ENCODE data around the gene PTPRN2.
A peak's percentile ranks its signal among the peaks of the same experiment; 100 is the strongest.

Gene PTPRN2

DNA sequence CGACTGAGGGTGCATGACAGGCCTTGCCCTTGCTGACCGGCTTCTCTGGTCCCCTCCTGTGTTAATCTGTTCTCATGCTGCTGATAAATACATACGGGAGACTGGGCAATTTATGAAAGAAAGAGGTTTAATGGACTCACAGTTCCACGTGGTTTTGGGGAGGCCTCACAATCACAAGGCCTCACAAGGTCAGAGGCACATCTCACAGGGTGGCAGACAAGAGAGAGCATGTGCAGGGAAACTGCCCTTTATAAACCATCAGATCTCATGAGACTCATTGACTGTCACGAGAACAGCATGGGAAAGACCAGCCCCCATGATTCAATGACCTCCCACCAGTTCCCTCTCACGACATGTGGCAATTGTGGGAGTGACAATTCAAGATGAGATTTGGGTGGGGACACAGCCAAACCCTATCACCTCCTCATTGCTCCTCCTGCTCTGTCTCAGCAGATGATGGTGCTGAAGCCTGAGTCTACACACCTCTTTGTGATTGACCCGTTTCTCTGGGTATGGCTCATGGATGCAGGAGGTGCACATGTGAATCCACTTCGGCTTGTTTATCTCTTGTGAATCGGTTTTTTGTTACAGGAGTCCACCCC lies 703.1 kb downstream of the PTPRN2 start:
- DNase-seq: no peak

DNA sequence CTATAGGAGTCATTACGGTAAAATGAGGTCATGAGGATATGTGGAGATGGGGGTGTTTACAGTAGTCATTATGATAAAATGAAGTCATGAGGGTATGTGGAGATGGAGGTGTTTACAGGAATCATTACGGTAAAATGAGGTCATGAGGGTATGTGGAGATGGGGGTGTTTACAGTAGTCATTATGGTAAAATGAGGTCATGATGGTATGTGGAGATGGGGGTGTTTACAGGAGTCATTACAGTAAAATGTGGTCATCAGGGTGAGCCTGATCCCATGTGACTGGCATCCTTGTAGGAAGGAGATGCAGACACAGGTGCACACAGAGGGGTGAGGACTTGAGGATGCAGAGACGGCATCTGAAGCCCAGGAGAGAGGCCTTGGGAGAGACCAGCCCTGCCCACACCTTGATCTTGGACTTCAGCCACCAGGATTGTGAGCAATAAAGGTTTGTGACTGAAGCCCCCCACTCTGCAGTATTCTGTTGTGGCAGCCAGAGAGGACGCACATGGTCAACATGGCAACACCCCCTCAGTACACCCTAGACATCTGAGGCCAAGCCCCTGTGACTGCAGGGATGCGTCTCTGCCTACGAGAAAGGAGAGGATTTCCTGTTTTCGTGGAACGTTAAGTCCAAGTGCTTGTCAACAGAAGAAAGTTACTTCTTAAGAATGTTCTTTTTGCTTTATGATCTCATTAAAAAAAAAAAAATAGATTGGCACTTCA lies 706.4 kb downstream of the PTPRN2 start:
- DNase-seq: no peak

DNA sequence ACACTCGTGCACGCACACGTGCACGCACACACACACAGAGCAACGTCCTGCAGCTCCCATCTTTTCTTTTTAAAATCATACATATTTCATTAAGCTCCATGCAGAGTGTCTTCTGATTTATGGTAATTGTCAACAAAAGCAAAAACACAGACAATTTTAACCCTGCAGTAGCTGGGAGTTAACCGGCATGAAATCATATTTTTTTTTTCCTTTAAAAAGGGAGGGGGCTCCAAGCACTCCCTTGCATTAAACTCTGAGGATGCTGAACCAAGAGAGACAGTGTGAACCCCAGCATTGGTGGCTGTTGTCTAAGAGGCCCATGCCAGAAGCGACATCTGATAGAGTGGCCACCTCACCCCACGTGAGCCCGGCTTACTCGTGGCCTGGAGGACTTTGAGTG lies 708.2 kb downstream of the PTPRN2 start:
- DNase-seq: no peak

DNA sequence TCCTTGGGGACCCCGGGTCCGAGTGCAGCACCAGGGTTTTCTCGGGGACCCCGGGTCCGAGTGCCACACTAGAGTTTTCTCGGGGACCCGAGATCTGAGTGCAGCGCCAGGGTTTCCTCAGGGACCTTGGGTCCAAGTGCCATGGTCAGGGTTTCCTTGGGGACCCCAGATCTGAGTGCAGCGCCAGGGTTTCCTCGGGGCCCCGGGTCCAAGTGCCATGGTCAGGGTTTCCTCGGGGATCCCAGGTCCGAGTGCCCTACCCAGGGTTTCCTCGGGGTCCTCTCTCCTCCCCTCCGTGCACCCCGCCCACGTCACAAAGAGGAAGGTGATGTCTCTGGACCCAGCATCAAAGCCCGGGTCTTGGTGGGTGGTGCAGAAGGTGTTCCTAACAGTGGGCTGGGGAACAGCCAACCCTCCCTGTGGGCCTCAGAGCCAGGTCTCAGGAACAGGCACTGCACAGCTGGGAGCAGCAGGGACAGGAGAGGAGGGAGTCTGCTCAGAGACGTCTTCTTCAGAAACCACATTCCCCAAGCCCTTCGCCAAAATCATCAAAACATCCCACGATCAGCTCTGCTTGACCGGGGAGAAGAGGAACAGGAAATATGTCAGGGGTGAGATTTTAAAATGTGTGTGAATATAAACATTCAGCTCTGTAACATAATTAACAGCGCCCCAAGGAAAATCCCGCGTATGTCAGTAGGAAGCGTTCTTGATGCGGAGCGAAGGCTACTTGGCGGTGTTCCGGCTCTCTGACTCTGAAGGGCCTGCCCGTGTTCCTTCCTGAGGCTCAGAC lies 710.1 kb downstream of the PTPRN2 start:
- DNase-seq: no peak

DNA sequence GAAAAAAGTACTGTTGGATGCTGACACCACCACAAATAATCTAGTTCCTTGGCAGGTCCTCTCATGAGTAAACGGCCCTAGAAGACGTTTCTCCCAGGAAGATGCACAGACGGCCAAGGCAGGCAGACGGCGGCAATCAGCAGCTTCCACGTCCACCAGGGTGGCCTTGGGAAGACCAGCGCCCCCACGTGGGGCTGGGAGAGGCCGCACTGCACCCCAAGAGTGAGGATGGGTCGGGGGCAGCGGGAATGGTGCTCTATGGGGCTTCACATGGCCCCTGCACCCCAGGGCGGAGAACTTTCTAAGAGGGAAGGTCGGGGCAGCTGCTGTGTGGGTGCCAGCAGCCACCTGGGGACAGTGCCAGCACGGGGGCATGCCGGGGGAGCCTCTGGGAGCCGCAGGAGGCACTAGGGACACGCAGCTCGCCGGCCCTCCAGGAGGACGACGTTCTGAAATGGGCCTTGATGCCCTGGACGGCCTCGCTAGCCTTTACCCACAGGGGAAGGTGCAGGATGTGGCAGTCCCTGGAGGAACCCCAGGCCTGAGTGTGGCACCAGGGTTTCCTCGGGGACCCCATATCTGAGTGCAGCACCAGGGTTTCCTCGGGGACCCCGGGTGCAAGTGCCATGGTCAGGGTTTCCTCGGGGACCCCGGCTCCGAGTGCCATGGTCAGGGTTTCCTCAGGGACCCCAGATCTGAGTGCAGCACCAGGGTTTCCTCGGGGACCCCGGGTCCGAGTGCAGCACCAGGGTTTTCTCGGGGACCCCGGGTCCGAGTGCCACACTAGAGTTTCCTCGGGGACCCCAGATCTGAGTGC lies 710.9 kb downstream of the PTPRN2 start:
- DNase-seq: no peak

DNA sequence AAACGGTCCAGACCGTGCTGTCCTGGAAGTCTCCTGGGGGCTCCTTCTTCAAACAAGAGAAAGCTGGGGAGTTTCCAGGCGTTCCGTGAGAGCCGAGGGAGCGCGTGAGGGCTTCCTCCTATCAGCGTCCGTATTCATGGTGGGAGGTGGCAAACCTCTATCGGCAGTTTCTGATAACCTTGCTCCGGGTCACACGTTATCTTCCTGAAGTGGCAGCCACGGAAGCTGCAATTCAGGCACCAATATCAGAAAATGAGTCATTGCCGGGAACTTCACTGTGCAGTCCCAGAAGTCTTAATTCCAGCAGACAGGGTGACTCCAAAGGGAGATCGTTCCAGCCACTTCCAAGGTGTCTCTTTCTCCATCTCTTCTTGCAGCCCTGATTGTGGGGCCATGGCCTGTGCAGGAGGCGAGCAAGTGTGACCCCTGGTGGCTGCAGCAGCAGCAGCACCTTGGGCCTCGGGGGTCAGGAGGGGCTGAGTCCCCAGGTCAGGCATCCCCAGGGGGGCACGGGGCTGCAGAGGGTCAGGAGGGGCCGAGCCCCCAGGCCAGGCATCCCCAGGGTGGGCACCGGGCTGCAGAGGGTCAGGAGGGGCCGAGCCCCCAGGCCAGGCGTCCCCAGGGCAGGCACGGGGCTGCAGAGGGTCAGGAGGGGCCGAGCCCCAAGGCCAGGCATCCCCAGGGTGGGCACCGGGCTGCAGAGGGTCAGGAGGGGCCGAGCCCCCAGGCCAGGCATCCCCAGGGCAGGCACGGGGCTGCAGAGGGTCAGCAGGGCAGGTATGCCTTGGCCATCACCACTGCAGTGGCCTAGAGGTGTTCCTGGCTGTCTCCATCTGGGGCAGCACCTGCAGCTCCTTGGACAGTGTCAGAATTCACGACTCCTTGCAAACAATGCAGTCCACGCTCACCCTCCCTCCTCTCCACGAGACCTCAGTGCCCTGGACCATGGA lies 712.1 kb downstream of the PTPRN2 start:
- peak; percentile 39 for DNase-seq

DNA sequence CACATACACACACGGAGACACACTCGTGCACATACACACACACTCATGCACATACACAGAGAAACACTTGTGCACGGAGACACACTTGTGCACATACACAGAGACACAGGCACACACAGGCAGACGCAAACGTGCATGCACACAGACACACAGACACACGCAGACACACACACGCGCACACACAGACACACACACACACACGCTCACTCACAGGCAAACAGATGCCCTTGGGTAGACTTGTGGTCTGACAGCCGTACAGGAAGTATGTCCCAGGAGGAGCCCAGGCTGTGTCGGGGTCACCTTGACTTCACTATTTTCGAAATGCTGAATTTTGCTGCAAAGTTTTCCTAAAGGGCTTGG lies 712.8 kb downstream of the PTPRN2 start:
- no peak for DNase-seq

DNA sequence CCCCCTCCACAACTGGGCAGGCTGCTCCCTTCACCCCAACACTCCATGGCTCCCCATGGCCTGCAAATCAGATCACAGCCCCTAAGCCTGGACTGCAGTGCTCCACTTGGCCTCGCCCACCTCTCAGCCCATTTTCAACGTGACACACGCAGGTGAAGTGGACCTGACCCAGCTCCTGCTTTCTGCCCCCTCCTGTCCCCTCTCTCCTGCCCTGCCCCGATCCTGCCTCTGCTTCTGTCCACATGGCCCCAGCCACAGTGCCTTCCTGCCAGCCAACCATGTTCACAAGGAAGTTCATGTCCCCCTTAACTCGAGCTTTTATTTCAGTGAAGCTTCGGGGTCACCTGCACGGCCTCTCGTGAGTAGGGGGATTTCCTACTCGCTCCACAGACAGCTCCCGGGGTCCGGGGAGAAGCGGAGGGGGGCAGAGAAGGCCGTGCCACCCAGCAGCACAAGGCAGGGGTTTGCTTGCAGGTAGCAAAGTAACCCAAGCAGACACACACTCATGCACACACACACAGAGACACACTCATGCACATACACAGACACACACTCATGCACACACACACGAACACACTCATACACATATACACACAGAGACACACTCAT lies 713.3 kb downstream of the PTPRN2 start:
- DNase-seq: no peak

DNA sequence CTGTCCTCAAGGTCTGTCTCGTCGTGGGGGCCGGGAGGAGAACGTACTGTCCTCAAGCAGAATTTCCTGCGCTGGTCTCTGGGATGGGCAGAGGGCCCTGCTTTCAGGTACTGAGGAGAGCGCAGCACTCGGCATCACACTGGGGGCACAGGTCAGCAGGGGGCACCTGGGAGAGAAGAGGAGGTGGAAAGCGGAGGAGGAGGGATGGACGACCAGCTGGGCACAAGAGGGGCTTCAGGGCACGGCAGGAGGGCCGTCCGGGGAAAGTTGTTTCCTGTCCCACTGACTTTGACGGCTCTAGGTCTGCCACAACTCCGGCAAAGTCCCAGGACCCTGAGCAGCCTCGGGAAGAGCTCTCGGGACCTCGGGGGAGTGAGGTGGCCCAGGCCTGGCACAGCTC lies 714.0 kb downstream of the PTPRN2 start:
- no peak for DNase-seq

DNA sequence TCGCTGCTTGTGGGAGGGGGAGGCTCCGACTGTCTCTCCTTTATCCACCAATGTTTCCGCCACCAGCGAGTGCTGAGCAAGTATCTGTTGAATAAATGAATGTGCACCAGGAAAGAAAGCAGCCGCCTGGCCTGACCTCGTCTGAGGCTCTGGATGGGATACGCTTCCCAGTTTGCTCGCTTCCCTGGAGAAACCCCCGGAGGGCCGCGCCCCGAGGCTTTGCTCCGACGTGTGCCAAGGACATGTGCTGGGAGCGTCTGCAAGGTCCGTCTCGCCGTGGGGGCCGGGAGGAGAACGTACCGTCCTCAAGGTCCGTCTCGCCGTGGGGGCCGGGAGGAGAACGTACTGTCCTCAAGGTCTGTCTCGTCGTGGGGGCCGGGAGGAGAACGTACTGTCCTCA lies 714.4 kb downstream of the PTPRN2 start:
- no peak for DNase-seq

DNA sequence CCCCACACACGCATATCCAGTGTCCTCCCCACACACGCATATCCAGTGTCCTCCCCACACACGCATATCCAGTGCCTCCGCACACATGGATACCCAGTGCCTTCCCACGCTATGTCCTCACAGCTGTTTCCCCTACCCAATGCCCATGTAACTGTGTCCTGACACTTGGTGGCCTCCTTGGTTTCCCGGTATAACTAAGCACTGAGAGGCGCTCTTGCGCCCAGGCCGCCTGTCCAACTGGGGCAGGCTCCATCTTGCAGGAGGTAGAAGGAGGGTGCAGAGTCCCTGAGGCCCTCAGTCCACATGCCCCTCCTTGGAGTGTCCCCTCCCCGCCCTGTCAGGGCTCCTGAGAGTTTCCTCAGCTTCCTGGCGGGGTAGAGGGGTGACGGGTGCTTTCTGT lies 715.2 kb downstream of the PTPRN2 start:
- no peak for DNase-seq

DNA sequence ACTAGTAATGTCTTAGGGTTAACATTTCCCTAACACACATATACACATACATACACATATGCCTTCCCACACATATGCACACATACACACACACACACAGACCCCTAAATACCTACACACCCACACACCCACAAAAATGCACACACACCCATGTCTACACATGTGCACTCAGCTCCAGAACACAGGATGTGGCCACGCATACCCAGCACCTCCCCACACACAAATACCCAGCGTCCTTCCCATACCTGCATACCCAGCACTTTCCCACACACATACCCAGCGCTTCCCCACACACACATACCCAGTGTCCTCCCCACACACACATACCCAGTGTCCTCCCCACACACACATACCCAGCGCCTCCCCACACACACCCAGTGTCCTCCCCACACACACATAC lies 715.9 kb downstream of the PTPRN2 start:
- no peak for DNase-seq

DNA sequence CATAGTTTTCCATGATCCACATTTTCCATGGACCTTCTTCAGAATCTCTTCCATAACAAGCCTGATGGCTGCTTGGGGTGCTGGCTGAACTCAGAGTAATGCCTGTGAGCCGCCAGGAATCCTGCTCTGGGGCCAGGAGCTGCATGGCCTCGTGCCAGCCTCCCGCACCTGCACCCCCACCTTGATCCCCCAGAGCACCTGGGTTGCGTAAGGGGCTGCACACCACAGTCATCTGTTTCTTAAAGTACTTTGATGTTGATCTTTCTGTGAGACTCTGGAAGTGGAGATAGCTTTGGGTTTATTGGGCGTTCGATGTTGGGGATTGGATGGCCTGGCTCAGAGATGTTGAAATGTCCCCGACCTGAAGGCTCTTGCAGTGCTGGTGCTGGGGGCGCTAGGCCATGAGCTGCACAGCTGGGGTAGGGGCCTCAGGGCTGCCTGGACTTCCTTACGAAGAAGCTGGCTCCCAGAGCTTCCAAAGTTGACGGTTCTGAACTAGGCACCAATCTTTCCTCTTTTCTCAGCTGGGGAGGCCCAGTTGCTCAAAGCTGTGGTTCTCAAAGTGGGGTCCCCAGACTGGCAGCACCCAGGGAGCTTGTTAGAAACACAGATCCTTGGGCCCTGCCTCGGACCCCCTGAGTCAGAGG lies 716.9 kb downstream of the PTPRN2 start:
- DNase-seq: no peak

DNA sequence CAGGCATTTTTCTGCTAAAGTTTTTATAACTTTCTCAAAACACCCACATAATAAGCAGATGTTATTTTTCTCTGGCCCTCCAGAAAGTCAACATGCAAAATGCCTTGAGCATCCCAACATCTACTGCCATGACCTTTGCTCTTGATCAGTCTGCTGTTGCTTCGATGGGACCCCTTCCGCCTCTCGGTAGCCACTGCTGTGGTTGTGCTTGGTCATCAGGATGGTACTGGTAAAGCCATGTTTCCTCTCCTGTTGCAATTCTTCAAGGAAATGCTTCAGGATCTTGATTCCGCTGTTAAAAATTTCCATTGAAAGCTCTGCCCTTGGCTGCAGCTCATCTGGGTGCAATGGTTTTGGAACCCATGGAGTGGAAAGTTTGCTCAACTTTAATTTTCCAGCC lies 717.8 kb downstream of the PTPRN2 start:
- no peak for DNase-seq

DNA sequence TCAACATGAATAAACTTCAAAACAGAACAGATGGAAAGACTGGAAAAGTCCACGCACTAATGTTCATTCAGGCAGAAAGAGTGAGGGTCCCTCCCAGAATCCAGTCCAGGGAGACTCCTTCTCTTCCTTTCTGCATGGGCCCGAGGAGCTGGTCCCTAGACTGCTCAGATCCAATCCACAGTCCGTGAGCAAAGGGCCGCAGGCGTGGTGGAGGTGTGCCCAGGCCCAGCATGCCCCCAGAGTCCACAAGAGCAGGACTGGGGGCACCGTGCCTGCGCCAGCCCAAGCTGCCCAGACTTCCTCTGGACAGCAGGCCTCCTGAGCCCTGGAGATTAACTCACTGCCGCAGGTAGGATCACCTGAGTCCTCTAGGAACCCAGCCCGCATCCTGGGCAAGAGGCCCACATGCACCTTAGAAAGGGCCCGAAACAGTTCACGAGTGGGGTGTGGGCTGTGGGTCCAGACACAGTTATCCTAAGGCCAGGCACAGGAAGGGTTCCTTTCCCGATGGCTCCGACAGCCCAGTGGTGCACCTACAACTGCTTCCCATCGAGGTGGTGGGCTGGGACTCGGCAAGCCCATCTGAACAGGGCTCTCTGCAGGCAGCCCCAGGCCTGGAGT lies 719.8 kb downstream of the PTPRN2 start:
- no peak for DNase-seq

DNA sequence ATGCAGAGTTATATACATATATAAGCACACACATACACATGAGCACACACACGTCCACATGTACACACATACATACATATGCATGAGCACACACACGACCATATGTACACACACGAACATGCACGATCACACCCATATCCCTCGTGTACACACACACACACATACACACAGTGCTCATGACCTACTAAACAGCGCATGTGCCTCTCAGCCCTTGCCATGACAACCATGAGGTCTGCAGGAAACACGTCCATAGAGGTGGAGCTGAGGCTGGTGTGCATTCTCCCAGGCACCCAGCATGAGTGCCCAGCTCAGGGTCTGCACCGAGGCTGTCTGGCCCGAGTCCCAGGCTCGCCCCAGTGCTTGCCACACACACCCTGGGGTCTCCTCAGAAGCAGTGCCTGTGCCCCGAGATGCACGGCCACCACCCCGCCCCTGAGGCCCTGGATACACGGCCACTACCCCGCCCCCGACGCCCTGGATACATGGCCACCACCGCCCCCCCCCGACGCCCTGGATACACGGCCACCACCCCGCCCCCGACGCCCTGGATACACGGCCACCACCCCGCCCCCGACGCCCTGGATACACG lies 721.2 kb downstream of the PTPRN2 start:
- DNase-seq: no peak

DNA sequence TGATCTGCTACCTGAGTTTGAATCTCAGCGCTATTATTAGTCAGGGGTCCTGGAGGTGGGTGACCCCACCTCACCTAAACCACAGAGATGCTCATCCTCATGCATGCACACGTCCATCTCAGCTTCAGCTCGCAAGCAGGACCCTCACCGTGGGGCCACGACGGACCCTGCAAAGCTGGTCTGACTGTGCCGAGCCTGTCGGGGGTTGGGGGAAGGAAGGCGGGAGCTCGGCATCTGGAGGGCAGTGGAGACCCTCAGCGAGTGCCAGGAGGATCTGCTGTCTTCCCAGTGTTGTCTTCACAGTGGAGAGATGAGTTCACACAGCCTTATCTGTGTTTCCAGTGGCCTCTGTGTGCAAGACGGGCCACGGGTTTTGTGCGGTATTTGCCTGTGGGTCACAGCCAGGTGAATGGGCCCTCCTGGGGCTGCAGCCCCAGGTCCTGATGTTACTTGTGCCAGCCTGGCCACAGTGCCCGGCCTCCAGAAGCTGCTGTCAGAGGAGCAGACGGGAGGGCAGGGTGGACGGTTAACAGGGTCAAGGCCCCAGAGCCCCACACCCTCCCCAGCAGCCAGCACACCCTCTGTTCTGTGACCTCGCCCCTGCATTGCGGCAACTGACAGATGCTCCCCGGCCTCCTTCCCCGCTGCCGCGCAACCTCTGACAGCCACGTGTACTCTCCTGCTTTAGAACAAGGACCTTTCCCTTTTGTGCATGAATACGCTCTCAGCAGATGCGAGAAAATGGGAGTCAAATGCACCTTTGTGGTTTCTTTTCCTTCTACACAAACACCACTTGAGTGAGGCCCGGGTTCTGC lies 722.1 kb downstream of the PTPRN2 start:
- no peak for DNase-seq

DNA sequence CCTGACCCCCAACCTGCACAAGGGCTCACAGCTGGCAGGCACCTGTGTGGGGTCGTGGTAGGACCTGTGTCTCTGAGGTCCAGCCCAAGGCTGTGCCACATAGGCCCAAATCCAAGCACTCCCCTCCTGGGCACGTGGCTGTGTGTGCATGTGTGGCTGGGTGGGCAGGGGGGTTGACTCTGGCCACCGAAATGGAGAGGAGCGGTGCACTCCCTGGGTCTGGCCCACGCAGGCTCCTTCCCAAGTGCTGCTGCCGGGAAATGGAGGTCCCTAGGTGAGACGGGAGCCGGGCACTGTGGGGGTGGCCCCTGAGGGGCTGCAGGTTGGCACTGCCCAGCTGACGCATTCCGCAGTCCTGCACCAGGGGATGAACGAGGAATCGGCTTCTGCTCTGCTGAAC lies 722.7 kb downstream of the PTPRN2 start:
- no peak for DNase-seq
